ENCODE results near the gene TMEM62. TPM values are rescaled to one million over a fixed set of nuclear protein-coding genes. Genes with fewer than 3 reads are reported as not detected.

Gene TMEM62
- total RNA-seq, 2 donors from 2014 or later, result 16.1 to 71.9 TPM

DNA sequence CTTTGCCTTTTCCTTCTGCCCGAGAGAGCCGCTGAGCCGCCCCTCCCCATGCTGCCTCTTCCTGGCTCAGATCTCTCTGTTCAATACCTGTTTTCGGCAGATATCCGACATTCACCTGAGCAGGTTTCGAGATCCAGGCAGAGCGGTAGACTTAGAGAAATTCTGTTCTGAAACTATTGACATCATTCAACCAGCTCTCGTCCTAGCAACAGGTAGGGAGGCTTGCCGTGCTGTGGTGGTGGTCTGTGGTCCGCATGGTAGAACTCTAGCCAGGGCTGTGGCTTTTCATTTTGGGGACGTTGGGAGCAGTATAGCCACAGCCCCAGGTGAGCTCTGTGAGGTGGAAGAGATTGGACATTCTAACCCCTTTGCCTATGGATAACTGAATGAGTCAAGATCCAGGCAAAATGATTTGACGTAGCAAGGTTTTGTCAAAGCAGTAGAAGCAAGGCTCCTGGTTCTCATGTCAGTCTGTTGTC, 810 bp downstream of the TMEM62 start:
- WGBS, 2 donors, result 3 to 5% methylated on average over 12 of the region's 12 CpGs
- Histone ChIP-seq H3K27ac (peak overlapping the region; percentile 85 to 93 (median 92)), H3K36me3 (replicated peaks in 1 of 2; ENCODE audit: insufficient read depth in 1 of 2, low read depth in 2 of 2) (peaks cover 0 to 4% of the 10 kb centered on the region in 2 donors), H3K9me3 (no peaks in the 10 kb centered on the region), H3K27me3 (no peaks in the 10 kb centered on the region), H3K4me3 (peak overlapping the region; percentile 73 to 95), H3K4me1 (peaks cover 19% of the 10 kb centered on the region)
- ATAC-seq (peak; percentile 7), DNase-seq (no peak)
- TF ChIP-seq POLR2A (IDR thresholded peaks at IDR 0.05), result no peak
- TF ChIP-seq, protein P1, sequence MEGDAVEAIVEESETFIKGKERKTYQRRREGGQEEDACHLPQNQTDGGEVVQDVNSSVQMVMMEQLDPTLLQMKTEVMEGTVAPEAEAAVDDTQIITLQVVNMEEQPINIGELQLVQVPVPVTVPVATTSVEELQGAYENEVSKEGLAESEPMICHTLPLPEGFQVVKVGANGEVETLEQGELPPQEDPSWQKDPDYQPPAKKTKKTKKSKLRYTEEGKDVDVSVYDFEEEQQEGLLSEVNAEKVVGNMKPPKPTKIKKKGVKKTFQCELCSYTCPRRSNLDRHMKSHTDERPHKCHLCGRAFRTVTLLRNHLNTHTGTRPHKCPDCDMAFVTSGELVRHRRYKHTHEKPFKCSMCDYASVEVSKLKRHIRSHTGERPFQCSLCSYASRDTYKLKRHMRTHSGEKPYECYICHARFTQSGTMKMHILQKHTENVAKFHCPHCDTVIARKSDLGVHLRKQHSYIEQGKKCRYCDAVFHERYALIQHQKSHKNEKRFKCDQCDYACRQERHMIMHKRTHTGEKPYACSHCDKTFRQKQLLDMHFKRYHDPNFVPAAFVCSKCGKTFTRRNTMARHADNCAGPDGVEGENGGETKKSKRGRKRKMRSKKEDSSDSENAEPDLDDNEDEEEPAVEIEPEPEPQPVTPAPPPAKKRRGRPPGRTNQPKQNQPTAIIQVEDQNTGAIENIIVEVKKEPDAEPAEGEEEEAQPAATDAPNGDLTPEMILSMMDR (IDR thresholded peaks at IDR 0.05), result no peak
- intact Hi-C loops (cut with DNase I), result no loop called here

DNA sequence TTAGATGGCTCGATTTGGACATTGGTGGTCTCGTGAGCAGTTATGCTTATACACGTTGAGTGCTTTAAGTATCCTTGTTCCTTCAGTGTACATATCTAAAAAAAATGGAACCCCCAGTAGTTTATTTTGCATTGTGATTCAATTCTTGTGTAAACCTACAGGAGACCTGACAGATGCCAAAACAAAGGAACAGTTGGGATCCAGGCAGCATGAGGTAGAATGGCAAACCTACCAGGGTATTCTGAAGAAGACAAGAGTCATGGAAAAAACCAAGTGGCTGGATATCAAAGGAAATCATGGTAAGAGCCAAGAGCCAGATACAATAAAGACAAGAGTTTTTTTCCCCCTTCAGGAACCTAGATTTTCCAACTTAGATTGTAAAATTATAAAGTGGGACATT, 2.0 kb downstream of the TMEM62 start:
- Histone ChIP-seq H3K27ac (no peak overlapping the region), H3K27me3 (no peaks in the 10 kb centered on the region), H3K36me3 (replicated peaks in 1 of 2; ENCODE audit: insufficient read depth in 1 of 2, low read depth in 2 of 2) (peaks cover 5% of the 10 kb centered on the region in 2 donors), H3K9me3 (no peaks in the 10 kb centered on the region), H3K4me3 (no peak overlapping the region), H3K4me1 (peaks cover 19% of the 10 kb centered on the region)
- intact Hi-C loops (cut with DNase I), result no loop called here
- ATAC-seq (no peak), DNase-seq (no peak)
- WGBS, 2 donors, result 81 to 85% methylated on average over 3 of the region's 3 CpGs
- TF ChIP-seq POLR2A (IDR thresholded peaks at IDR 0.05), result no peak

DNA sequence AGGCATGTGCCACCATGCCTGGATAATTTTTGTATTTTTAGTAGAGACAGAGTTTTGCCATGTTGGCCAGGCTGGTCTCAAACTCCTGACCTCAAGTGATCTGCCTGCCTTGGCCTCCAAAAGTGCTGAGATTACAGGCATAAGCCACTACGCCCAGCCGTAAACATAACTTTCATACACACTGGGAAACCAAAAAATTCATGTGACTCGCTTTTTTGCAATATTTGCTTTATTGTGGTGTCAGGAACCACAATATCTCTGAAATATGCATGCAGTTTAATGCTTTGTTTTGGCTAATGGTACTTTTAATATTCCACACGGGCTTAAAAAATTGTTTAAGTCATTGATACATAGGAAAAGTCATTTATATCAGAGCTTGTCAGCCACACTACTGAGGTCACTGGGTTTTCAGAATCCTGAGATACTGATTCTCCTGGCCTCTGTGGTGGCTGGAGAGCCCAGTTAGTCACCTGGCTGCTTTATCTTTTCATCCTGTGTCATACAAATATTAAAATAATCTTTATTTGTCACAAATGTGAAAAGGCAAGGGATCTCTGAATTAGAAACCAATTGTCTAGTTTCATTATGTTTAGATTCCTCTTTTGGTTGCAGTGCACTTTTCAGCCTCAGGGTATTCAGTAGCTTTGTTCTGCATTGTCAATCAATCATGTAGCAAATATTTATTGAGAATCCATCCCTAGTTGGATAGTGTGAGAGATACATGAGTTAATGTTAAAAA, 10.0 kb downstream of the TMEM62 start:
- DNase-seq (no peak), ATAC-seq (no peak)
- H3K27ac ChIP-seq, result no peak overlapping the region
- H3K27me3 ChIP-seq, result no peaks in the 10 kb centered on the region
- WGBS, 2 donors, result 85 to 90% methylated on average over 4 of the region's 4 CpGs
- H3K36me3 ChIP-seq (replicated peaks in 1 of 2; ENCODE audit: insufficient read depth in 1 of 2, low read depth in 2 of 2), result peaks cover 8% of the 10 kb centered on the region in 2 donors
- H3K4me1 ChIP-seq, result no peaks in the 10 kb centered on the region
- TF ChIP-seq, protein P1 (IDR thresholded peaks at IDR 0.05), result no peak
- no peak for TF ChIP-seq POLR2A (IDR thresholded peaks at IDR 0.05)
- H3K4me3 ChIP-seq, result no peak overlapping the region
- H3K9me3 ChIP-seq, result no peaks in the 10 kb centered on the region
- intact Hi-C loops (cut with DNase I), result no loop called here

DNA sequence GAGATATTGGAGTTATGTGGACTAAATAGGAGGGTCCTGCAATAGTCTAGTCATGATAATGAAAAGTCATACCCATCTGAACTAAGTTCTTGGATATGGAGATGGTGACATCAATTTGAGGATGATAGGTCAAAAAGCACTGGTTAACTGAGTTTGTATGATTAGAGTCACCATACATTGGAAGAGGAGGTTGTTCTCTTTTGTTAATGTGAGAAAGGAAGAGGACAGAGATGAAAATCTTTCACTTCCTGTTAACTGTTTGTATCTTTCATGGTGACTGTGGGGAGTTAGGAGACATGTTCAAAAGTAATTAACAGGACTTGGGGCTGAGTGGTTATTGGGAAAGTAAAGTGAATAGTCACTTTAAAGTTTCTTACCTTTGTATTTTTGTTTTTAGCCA, 11.1 kb downstream of the TMEM62 start:
- TF ChIP-seq, protein P1 (IDR thresholded peaks at IDR 0.05), result no peak
- TF ChIP-seq POLR2A (IDR thresholded peaks at IDR 0.05), result no peak
- peaks cover 8 to 12% of the 10 kb centered on the region in 2 donors for H3K36me3 ChIP-seq (replicated peaks in 1 of 2; ENCODE audit: insufficient read depth in 1 of 2, low read depth in 2 of 2)
- intact Hi-C loops (cut with DNase I), result no loop called here
- H3K9me3 ChIP-seq, result no peaks in the 10 kb centered on the region
- no peaks in the 10 kb centered on the region for H3K4me1 ChIP-seq
- H3K4me3 ChIP-seq, result no peak overlapping the region
- no peaks in the 10 kb centered on the region for H3K27me3 ChIP-seq
- ATAC-seq (no peak), DNase-seq (no peak)
- no peak overlapping the region for H3K27ac ChIP-seq

DNA sequence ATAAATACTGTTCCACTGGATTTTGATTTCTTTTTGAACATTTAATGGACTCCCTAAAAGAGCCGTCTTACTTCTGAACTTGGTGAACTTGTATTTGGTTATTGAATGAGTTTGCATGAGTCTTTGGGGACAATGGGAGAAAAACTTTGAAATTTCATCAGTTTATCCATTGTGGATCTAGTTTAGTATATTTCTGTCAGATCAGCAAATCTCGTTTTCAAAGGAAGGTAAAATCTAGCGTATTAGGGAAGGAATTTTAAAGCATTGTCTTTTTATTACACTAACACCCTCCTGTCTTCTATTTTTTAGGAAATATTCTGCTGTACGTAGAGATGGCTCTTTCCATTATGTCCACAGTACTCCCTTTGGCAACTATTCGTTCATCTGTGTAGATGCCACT, 12.8 kb downstream of the TMEM62 start:
- 83 to 89% methylated on average over 5 of the region's 5 CpGs for WGBS, 2 donors
- peaks cover 0 to 7% of the 10 kb centered on the region in 2 donors for H3K36me3 ChIP-seq (replicated peaks in 1 of 2; ENCODE audit: insufficient read depth in 1 of 2, low read depth in 2 of 2)

More for the DNA sequence above, 12.8 kb downstream of the TMEM62 start:
- Histone ChIP-seq H3K9me3 (no peaks in the 10 kb centered on the region), H3K4me3 (no peak overlapping the region), H3K4me1 (no peaks in the 10 kb centered on the region), H3K27me3 (no peaks in the 10 kb centered on the region), H3K27ac (no peak overlapping the region)
- intact Hi-C loops (cut with DNase I), result no loop called here
- no peak for TF ChIP-seq POLR2A (IDR thresholded peaks at IDR 0.05)
- TF ChIP-seq, protein P1 (IDR thresholded peaks at IDR 0.05), result no peak
- DNase-seq (no peak), ATAC-seq (no peak)

Data from body of pancreas (tissue), 4 donors.